ENCODE measurements around the gene CYB5A.

CYB5A gene

DNA sequence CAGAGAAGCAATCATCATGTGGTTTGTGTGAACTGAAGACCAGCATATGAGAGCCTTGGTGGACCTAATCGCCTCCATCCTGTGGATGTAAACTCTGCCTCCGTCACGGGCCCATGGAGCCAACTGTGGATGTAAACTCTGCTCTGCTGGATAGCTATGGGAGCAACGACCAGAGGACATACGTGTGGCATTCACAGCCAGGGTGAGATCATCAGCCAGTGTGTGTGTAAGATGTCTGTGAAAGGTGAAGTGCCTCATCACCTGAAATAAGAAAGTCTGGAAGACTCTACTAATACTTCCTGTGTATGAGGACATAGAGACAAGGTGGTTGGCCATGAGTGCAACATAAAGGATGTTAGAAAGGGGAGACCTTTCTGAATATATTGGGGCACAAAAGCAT is 63.5 kb downstream of the CYB5A start:
- TF ChIP-seq TAF1 (IDR thresholded peaks at IDR 0.05; ENCODE audit: low read depth) (no peak), EP300 (IDR thresholded peaks at IDR 0.05; ENCODE audit: borderline replicate concordance) (no peak), EGR1 (IDR thresholded peaks at IDR 0.05) (no peak), TEAD4 (IDR thresholded peaks at IDR 0.05) (no peak), FOXM1 (IDR thresholded peaks at IDR 0.05; ENCODE audit: borderline replicate concordance, low read depth) (no peak), YY1 (IDR thresholded peaks at IDR 0.05; ENCODE audit: low read depth) (no peak), NFIC (IDR thresholded peaks at IDR 0.05) (no peak), ZBTB7A (IDR thresholded peaks at IDR 0.05; ENCODE audit: low read depth) (no peak), RAD21 (IDR thresholded peaks at IDR 0.05; ENCODE audit: low read depth) (no peak), TCF12 (IDR thresholded peaks at IDR 0.05; ENCODE audit: low read depth) (no peak), CEBPB (IDR thresholded peaks at IDR 0.05) (no peak), CREB1 (IDR thresholded peaks at IDR 0.05; ENCODE audit: low read depth) (no peak)
- TF ChIP-seq, protein P1, sequence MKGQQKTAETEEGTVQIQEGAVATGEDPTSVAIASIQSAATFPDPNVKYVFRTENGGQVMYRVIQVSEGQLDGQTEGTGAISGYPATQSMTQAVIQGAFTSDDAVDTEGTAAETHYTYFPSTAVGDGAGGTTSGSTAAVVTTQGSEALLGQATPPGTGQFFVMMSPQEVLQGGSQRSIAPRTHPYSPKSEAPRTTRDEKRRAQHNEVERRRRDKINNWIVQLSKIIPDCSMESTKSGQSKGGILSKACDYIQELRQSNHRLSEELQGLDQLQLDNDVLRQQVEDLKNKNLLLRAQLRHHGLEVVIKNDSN (IDR thresholded peaks at IDR 0.05), result no peak
- TF ChIP-seq, protein P2, sequence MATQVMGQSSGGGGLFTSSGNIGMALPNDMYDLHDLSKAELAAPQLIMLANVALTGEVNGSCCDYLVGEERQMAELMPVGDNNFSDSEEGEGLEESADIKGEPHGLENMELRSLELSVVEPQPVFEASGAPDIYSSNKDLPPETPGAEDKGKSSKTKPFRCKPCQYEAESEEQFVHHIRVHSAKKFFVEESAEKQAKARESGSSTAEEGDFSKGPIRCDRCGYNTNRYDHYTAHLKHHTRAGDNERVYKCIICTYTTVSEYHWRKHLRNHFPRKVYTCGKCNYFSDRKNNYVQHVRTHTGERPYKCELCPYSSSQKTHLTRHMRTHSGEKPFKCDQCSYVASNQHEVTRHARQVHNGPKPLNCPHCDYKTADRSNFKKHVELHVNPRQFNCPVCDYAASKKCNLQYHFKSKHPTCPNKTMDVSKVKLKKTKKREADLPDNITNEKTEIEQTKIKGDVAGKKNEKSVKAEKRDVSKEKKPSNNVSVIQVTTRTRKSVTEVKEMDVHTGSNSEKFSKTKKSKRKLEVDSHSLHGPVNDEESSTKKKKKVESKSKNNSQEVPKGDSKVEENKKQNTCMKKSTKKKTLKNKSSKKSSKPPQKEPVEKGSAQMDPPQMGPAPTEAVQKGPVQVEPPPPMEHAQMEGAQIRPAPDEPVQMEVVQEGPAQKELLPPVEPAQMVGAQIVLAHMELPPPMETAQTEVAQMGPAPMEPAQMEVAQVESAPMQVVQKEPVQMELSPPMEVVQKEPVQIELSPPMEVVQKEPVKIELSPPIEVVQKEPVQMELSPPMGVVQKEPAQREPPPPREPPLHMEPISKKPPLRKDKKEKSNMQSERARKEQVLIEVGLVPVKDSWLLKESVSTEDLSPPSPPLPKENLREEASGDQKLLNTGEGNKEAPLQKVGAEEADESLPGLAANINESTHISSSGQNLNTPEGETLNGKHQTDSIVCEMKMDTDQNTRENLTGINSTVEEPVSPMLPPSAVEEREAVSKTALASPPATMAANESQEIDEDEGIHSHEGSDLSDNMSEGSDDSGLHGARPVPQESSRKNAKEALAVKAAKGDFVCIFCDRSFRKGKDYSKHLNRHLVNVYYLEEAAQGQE (IDR thresholded peaks at IDR 0.05; ENCODE audit: low read depth), result no peak
- TF ChIP-seq, protein P3, sequence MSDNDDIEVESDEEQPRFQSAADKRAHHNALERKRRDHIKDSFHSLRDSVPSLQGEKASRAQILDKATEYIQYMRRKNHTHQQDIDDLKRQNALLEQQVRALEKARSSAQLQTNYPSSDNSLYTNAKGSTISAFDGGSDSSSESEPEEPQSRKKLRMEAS (IDR thresholded peaks at IDR 0.05), result no peak

DNA sequence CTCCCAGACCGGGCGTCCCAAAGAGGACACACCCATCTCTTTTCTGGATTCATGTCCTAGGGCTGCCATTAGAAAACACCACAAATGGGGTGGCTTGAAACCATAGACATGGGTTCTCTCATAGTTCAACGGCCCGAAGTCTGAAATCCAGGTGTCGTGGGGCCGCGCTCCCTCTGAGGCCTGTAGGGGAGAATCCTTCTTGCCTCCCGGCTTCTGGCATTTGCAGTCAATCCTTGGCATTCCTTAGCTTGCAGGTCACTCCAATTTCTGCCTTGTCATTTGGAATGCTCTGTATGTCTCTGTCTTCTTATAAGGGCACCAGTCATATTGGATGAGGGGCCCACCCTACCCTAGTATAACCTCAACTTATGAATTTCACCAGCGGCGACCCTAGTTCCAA is 65.1 kb downstream of the CYB5A start:
- TF ChIP-seq CREB1 (IDR thresholded peaks at IDR 0.05; ENCODE audit: low read depth) (no peak), CEBPB (IDR thresholded peaks at IDR 0.05) (no peak)
- TF ChIP-seq, protein P1 (IDR thresholded peaks at IDR 0.05), result no peak

DNA sequence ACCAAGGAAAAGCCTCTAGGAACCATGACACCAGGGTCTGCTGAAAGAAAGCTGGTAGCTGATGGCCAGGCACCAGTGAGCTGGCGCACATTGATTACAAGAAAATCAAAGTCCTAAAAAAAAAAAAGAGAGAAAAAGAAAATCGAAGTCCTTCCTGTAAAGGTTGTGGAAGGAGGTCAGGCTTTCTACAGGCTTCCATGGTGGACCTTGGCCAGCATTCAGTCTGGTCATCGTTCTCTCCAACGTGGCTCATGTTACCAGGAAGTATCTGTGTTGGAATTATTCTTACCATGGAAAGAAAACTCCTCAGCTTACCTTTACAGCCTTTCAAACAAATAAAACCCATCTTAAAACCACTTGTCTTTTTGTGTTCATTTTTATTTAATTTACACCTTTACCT is 65.6 kb downstream of the CYB5A start:
- TF ChIP-seq TCF12 (IDR thresholded peaks at IDR 0.05; ENCODE audit: low read depth) (no peak), YY1 (IDR thresholded peaks at IDR 0.05; ENCODE audit: low read depth) (no peak), EGR1 (IDR thresholded peaks at IDR 0.05) (no peak), TEAD4 (IDR thresholded peaks at IDR 0.05) (no peak), CEBPB (IDR thresholded peaks at IDR 0.05) (no peak)
- TF ChIP-seq, protein P3 (IDR thresholded peaks at IDR 0.05), result no peak

DNA sequence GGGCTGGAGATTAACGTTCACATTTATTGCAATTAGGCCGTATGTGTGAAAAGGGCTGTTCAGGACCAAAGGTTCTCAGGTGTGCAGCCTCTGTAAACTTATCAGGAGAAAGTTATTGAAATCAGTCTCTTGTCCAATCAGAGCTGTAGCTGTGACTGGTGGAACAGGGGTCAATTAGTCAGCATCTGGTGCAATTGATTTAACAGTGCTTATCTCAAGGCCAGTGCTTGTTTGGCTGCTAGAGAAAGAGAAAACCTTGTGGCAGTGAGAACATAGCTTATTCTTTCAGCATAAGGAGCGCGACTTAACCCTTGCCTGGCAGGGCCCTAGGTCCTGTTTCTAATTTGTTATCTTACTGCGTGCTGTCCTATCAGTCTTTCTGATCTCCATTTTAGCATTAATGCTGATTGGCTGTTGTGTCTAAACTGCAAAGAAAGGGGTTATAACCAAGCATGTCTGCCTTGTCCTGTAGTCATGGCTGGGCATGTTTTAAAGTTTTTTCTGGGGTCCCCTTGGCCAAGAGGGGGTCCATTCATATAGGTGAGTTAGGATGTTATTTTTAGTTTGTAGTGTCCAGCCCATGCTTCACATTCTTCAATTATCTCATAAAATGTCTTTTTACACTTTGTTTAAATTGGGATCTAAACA is 66.4 kb downstream of the CYB5A start:
- TF ChIP-seq CREB1 (IDR thresholded peaks at IDR 0.05; ENCODE audit: low read depth) (no peak), TEAD4 (IDR thresholded peaks at IDR 0.05) (no peak), FOXM1 (IDR thresholded peaks at IDR 0.05; ENCODE audit: borderline replicate concordance, low read depth) (no peak), TAF1 (IDR thresholded peaks at IDR 0.05; ENCODE audit: low read depth) (no peak), TCF12 (IDR thresholded peaks at IDR 0.05; ENCODE audit: low read depth) (no peak), EP300 (IDR thresholded peaks at IDR 0.05; ENCODE audit: borderline replicate concordance) (no peak), ZBTB7A (IDR thresholded peaks at IDR 0.05; ENCODE audit: low read depth) (no peak), RAD21 (IDR thresholded peaks at IDR 0.05; ENCODE audit: low read depth) (no peak), YY1 (IDR thresholded peaks at IDR 0.05; ENCODE audit: low read depth) (no peak), NFIC (IDR thresholded peaks at IDR 0.05) (no peak), CEBPB (IDR thresholded peaks at IDR 0.05) (no peak), EGR1 (IDR thresholded peaks at IDR 0.05) (no peak)
- TF ChIP-seq, protein P3 (IDR thresholded peaks at IDR 0.05), result no peak
- TF ChIP-seq, protein P2 (IDR thresholded peaks at IDR 0.05; ENCODE audit: low read depth), result no peak
- TF ChIP-seq, protein P1 (IDR thresholded peaks at IDR 0.05), result no peak

DNA sequence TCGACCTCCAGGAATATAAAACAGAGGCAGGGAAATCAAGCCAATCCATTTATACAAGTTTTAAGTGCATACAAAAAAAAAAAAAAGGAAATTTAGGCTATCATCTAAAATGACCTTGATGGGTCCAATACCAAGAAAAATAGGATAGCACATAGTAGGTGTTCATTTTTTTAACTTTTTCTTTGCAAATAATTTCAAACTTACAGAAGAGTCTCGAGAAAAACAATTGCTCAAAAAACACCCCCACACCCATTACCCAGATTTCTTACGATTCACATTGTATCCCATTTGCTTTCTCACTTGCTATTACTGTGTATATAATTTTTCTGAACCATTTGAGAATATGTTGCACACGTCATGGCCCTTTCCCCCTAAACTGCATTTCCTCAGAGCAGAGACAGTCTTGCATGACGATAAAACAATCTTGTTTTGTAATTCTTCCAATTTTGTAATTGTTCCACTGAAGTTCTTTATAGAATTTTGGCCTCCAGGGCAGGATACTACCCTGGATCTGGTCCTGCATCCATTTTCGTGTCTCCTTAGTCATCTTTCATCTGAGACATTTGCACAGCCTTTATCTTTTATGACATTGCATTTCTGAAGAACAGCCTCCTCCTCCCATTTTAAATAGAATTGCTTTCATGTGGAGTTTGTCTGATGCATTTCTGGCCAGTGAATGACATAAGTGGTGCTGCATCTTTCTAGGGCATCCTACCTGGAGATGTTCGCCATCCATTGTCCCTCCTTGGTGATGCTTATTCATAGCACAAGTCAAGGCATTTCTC is 68.9 kb downstream of the CYB5A start:
- TF ChIP-seq, protein P1 (IDR thresholded peaks at IDR 0.05), result no peak
- no peak for TF ChIP-seq NFIC (IDR thresholded peaks at IDR 0.05)
- no peak for TF ChIP-seq TCF12 (IDR thresholded peaks at IDR 0.05; ENCODE audit: low read depth)
- no peak for TF ChIP-seq RAD21 (IDR thresholded peaks at IDR 0.05; ENCODE audit: low read depth)
- no peak for TF ChIP-seq EP300 (IDR thresholded peaks at IDR 0.05; ENCODE audit: borderline replicate concordance)
- no peak for TF ChIP-seq ZBTB7A (IDR thresholded peaks at IDR 0.05; ENCODE audit: low read depth)

Measured in Ishikawa (cell line).